HEK293 (cell line): ENCODE results near the gene USP7.
"Not testable (repeated sequence)": the region's sequence is repeated elsewhere in the genome, so short reads cannot be mapped to it uniquely, and the experiment has no call there.

Experiments
- CTCF ChIA-PET: fragments of 350-600 bp; formaldehyde crosslinking; extraction: SDS; loops from one replicate; lab custom pipeline; 2021; ENCODE audit warnings: antibody characterized with exemption; lab: Yijun Ruan, JAX
- POLR2A ChIA-PET: fragments of 300-600 bp; formaldehyde crosslinking; extraction: SDS; loops from one replicate; lab custom pipeline; 2020; ENCODE audit warnings: antibody characterized with exemption, inconsistent platforms; lab: Yijun Ruan, JAX
- H3K27ac ChIP-seq: fragments of 200-500 bp; sonication (Bioruptor generic); 2 replicates; pipeline ENCODE4 v1.5.1; 2014; ENCODE audit warnings: low read depth, low read length, control low read depth, inconsistent platforms; ENCODE audit errors: extremely low read depth
- H3K36me3 ChIP-seq, 2 experiments: fragments of 200-500 bp in 1 of 2; sonication (Bioruptor generic) in 1 of 2; 1 replicate in 1 of 2; 2 replicates in 1 of 2; pipeline ENCODE4 v1.5.1; 2014 to 2017; ENCODE audit warnings: inconsistent platforms in 2 of 2, low read length in 2 of 2; ENCODE audit not compliant: control insufficient read depth in 2 of 2, insufficient read depth in 1 of 2
- H3K4me1 ChIP-seq: fragments of 200-500 bp; sonication (Bioruptor generic); 2 replicates; pipeline ENCODE4 v1.5.1; 2014; ENCODE audit warnings: mild to moderate bottlenecking, low read length, inconsistent platforms; ENCODE audit not compliant: control insufficient read depth, insufficient read depth
- H3K4me3 ChIP-seq: 2 replicates; pipeline ENCODE4 v1.5.1; 2011; ENCODE audit warnings: low read depth, mild to moderate bottlenecking, control low read depth, low read length, moderate library complexity
- H3K9me3 ChIP-seq: fragments of 200-500 bp; sonication (Bioruptor generic); 2 replicates; pipeline ENCODE4 v1.5.1; 2014; ENCODE audit warnings: low read depth, low read length, inconsistent platforms; ENCODE audit not compliant: control insufficient read depth, insufficient read depth
- GLIS1 ChIP-seq: fragments of 450-650 bp; formaldehyde crosslinking; IDR thresholded peaks from 2 replicates; pipeline ENCODE4 v1.5.1; 2016; ENCODE audit warnings: missing biosample characterization, missing genetic modification characterization
- KLF16 ChIP-seq: fragments of 450-650 bp; formaldehyde crosslinking; IDR thresholded peaks from 2 replicates; pipeline ENCODE4 v1.5.1; 2017; ENCODE audit warnings: missing biosample characterization, missing genetic modification characterization
- OSR2 ChIP-seq: fragments of 450-650 bp; formaldehyde crosslinking; IDR thresholded peaks from 2 replicates; pipeline ENCODE4 v1.5.1; 2016; ENCODE audit warnings: missing biosample characterization, missing genetic modification characterization
- PRDM1 ChIP-seq: fragments of 450-650 bp; formaldehyde crosslinking; IDR thresholded peaks from 2 replicates; pipeline ENCODE4; 2016; ENCODE audit warnings: missing biosample characterization, missing genetic modification characterization
- ZBTB17 ChIP-seq: fragments of 450-650 bp; formaldehyde crosslinking; IDR thresholded peaks from 2 replicates; pipeline ENCODE4 v1.5.1; 2016; ENCODE audit warnings: missing biosample characterization, missing genetic modification characterization
- ZBTB21 ChIP-seq: fragments of 450-650 bp; formaldehyde crosslinking; IDR thresholded peaks from 2 replicates; pipeline ENCODE4 v1.5.1; 2017; ENCODE audit warnings: missing biosample characterization, missing genetic modification characterization
- ZNF114 ChIP-seq: fragments of 450-650 bp; formaldehyde crosslinking; IDR thresholded peaks from 2 replicates; pipeline ENCODE4 v1.5.0; 2017; ENCODE audit warnings: missing biosample characterization, missing genetic modification characterization
- ZNF16 ChIP-seq: fragments of 450-650 bp; formaldehyde crosslinking; IDR thresholded peaks from 2 replicates; pipeline ENCODE4 v1.5.1; 2016; ENCODE audit warnings: low read depth, missing biosample characterization, missing genetic modification characterization
- ZNF202 ChIP-seq: fragments of 450-650 bp; formaldehyde crosslinking; IDR thresholded peaks from 2 replicates; pipeline ENCODE4 v1.5.1; 2016; ENCODE audit warnings: missing biosample characterization, missing genetic modification characterization, borderline replicate concordance
- ZNF239 ChIP-seq: fragments of 450-650 bp; formaldehyde crosslinking; IDR thresholded peaks from 2 replicates; pipeline ENCODE4 v1.5.1; 2016; ENCODE audit warnings: missing biosample characterization, missing genetic modification characterization
- ZNF266 ChIP-seq: fragments of 450-650 bp; formaldehyde crosslinking; IDR thresholded peaks from 2 replicates; pipeline ENCODE4 v1.5.1; 2016; ENCODE audit warnings: missing biosample characterization, missing genetic modification characterization, low read depth
- ZNF354C ChIP-seq: fragments of 450-650 bp; formaldehyde crosslinking; IDR thresholded peaks from 2 replicates; pipeline ENCODE4 v1.5.1; 2016; ENCODE audit warnings: missing biosample characterization, missing genetic modification characterization, low read depth, borderline replicate concordance
- ZNF426 ChIP-seq: fragments of 450-650 bp; formaldehyde crosslinking; IDR thresholded peaks from 2 replicates; pipeline ENCODE4 v1.5.1; 2017; ENCODE audit warnings: missing biosample characterization, missing genetic modification characterization, mild to moderate bottlenecking, inconsistent platforms, moderate library complexity
- ZNF48 ChIP-seq: fragments of 450-650 bp; formaldehyde crosslinking; IDR thresholded peaks from 2 replicates; pipeline ENCODE4 v1.5.1; 2016; ENCODE audit warnings: missing biosample characterization, missing genetic modification characterization
- ZNF561 ChIP-seq: fragments of 450-650 bp; IDR thresholded peaks from 2 replicates; pipeline ENCODE4 v1.5.1; 2018; ENCODE audit warnings: missing biosample characterization, missing genetic modification characterization, borderline replicate concordance
- ZNF629 ChIP-seq: fragments of 450-650 bp; formaldehyde crosslinking; IDR thresholded peaks from 2 replicates; pipeline ENCODE4 v1.5.1; 2017; ENCODE audit warnings: missing biosample characterization, missing genetic modification characterization
- ZNF658 ChIP-seq: fragments of 450-650 bp; formaldehyde crosslinking; IDR thresholded peaks from 2 replicates; pipeline ENCODE4; 2016; ENCODE audit warnings: missing biosample characterization, missing genetic modification characterization
- ZNF76 ChIP-seq: fragments of 450-650 bp; formaldehyde crosslinking; IDR thresholded peaks from 2 replicates; pipeline ENCODE4; 2016; ENCODE audit warnings: low read depth, missing biosample characterization, missing genetic modification characterization, borderline replicate concordance
- ZNF768 ChIP-seq: fragments of 450-650 bp; formaldehyde crosslinking; IDR thresholded peaks from 2 replicates; pipeline ENCODE4 v1.5.1; 2018; ENCODE audit warnings: missing biosample characterization, mild to moderate bottlenecking, missing genetic modification characterization
- ZNF776 ChIP-seq: fragments of 450-650 bp; formaldehyde crosslinking; IDR thresholded peaks from 2 replicates; pipeline ENCODE4 v1.5.0; 2017; ENCODE audit warnings: missing biosample characterization, missing genetic modification characterization, borderline replicate concordance
- ZNF792 ChIP-seq: fragments of 450-650 bp; formaldehyde crosslinking; IDR thresholded peaks from 2 replicates; pipeline ENCODE4 v1.5.1; 2016; ENCODE audit warnings: missing biosample characterization, missing genetic modification characterization
- ZXDB ChIP-seq: fragments of 450-650 bp; formaldehyde crosslinking; IDR thresholded peaks from 2 replicates; pipeline ENCODE4 v1.5.1; 2016; ENCODE audit warnings: missing biosample characterization, missing genetic modification characterization
- TF ChIP-seq, protein P1 (sequence below): fragments of 450-650 bp; formaldehyde crosslinking; IDR thresholded peaks from 2 replicates; pipeline ENCODE4 v1.5.1; 2016; ENCODE audit warnings: missing biosample characterization, missing genetic modification characterization
- TF ChIP-seq, protein P2 (sequence below): fragments of 450-650 bp; formaldehyde crosslinking; IDR thresholded peaks from 2 replicates; pipeline ENCODE4 v1.5.1; 2017; ENCODE audit warnings: missing biosample characterization, missing genetic modification characterization
- TF ChIP-seq, protein P3 (sequence below): IDR thresholded peaks from 2 replicates; pipeline ENCODE4 v1.6.1; 2011; ENCODE audit warnings: mild to moderate bottlenecking, low read depth, low read length, borderline replicate concordance
- TF ChIP-seq, protein P4 (sequence below): fragments of 450-650 bp; formaldehyde crosslinking; IDR thresholded peaks from 2 replicates; pipeline ENCODE4 v1.5.1; 2016; ENCODE audit warnings: missing biosample characterization, missing genetic modification characterization, borderline replicate concordance

The USP7 gene

DNA sequence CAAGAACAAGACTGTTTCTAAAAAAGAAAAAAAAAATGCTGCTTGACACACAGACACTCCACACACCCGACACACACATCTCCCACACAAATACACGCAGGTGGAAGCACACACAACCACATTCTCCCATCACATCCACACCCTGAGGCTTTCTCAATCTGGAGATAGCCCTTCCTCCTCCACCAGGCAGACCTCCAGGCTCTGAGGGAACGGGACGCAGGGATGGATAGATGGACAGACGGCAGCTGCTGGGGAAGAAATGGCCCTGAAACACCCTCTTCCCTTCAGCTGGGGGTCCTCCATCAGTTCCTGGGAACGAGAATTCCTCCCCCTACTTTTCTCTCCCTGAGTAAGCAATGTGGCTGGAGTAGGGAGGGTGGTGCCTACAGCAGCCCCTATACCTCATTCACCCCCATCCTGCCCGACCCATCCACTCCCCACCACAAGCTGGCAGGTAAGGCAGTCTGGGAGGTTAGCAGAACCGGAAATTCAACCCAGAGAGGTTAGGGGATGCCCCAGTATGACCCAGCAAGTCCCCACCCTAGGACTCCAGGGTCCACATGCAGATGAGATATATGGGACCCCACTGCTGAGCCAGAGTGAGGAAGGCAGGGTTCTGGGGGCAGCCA, 85.7 kb downstream of the USP7 start:
- no peaks in the 10 kb centered on the region for H3K4me1 ChIP-seq
- H3K9me3 ChIP-seq: no peaks in the 10 kb centered on the region
- no peak overlapping the region for H3K4me3 ChIP-seq
- no peak for TF ChIP-seq ZNF792
- TF ChIP-seq ZNF239 (tag by site-specific recombination): no peak
- TF ChIP-seq, protein P1, sequence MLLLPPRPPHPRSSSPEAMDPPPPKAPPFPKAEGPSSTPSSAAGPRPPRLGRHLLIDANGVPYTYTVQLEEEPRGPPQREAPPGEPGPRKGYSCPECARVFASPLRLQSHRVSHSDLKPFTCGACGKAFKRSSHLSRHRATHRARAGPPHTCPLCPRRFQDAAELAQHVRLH (tag by site-specific recombination): no peak
- no peak for TF ChIP-seq PRDM1 (tag by site-specific recombination)
- TF ChIP-seq ZNF629 (tag by site-specific recombination): no peak
- TF ChIP-seq ZNF76: no peak
- TF ChIP-seq ZBTB17 (tag by site-specific recombination): no peak
- no peak for TF ChIP-seq ZNF48 (tag by site-specific recombination)
- no peak for TF ChIP-seq ZNF354C (tag by site-specific recombination)
- TF ChIP-seq ZNF768 (tag by site-specific recombination): no peak
- TF ChIP-seq ZNF202: no peak
- TF ChIP-seq ZNF266 (tag by site-specific recombination): no peak
- TF ChIP-seq KLF16: no peak
- TF ChIP-seq, protein P2, sequence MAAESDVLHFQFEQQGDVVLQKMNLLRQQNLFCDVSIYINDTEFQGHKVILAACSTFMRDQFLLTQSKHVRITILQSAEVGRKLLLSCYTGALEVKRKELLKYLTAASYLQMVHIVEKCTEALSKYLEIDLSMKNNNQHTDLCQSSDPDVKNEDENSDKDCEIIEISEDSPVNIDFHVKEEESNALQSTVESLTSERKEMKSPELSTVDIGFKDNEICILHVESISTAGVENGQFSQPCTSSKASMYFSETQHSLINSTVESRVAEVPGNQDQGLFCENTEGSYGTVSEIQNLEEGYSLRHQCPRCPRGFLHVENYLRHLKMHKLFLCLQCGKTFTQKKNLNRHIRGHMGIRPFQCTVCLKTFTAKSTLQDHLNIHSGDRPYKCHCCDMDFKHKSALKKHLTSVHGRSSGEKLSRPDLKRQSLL (tag by site-specific recombination): no peak
- TF ChIP-seq ZNF114 (tag by site-specific recombination): no peak
- TF ChIP-seq, protein P3, sequence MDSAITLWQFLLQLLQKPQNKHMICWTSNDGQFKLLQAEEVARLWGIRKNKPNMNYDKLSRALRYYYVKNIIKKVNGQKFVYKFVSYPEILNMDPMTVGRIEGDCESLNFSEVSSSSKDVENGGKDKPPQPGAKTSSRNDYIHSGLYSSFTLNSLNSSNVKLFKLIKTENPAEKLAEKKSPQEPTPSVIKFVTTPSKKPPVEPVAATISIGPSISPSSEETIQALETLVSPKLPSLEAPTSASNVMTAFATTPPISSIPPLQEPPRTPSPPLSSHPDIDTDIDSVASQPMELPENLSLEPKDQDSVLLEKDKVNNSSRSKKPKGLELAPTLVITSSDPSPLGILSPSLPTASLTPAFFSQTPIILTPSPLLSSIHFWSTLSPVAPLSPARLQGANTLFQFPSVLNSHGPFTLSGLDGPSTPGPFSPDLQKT: no peak
- TF ChIP-seq ZNF658: no peak
- no peak for TF ChIP-seq ZBTB21 (tag by site-specific recombination)
- TF ChIP-seq OSR2 (tag by site-specific recombination): no peak
- TF ChIP-seq, all 188 proteins: peak for 0
- no peaks in the 10 kb centered on the region for H3K36me3 ChIP-seq
- POLR2A ChIA-PET: interaction anchor here (1.4 kb wide), 1 partner anchor 9 kb away, joined by 11 read pairs; the partner anchor contains the start of gene CARHSP1
- CTCF ChIA-PET: interaction anchor here (0.7 to 3.2 kb wide), 5 partner anchors 15 to 366 kb away, joined by 3 to 28 read pairs (median 4); no protein-coding TSS in a partner anchor
- H3K27ac ChIP-seq: no peak overlapping the region

DNA sequence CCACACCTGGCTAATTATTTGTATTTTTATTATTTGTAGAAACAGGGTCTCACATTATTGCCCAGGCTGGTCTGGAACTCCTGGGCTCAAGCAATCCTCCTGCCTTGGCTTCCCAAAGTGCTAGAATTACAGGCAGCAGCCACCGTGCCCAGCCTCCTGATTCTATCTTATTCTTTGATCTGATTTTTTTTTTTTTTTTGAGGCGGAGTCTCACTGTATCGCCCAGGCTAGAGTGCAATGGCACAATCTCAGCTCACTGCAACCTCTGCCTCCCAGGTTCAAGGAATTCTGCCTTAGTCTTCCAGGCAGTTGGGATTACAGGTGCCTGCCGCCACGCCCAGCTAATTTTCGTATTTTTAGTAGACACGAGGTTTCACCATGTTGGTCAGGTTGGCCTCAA, 88.4 kb downstream of the USP7 start:
- H3K4me1 ChIP-seq, H3K9me3 ChIP-seq, H3K36me3 ChIP-seq, H3K27ac ChIP-seq, POLR2A ChIA-PET, H3K4me3 ChIP-seq: not testable (repeated sequence)
- CTCF ChIA-PET: interaction anchor here (0.6 to 1.8 kb wide), 2 partner anchors 21 to 133 kb away, joined by 3 to 5 read pairs; no protein-coding TSS in a partner anchor

DNA sequence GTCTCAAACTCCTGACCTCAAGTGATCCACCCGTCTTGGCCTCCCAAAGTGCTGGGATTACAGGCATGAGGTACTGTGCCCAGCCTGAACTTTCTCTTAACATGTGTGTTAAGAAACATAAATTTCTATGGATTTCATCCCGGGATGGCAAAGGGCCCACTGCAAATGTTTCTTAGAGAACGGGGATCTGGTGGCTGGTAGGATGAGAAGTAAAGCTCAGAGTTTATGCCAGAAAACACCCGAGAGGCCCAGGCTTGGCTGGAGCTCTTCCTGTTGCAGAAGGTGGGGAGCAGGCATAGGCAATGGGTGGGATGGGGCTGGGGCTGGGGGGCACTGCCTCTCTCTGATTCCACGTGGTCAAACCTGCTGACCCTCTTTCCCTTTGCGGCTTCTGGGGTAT, 89.3 kb downstream of the USP7 start:
- POLR2A ChIA-PET: no interaction called here
- CTCF ChIA-PET: interaction anchor here (1.3 kb wide), 1 partner anchor 13 kb away, joined by 6 read pairs; no protein-coding TSS in a partner anchor
- Histone ChIP-seq H3K36me3 (no peaks in the 10 kb centered on the region), H3K9me3 (no peaks in the 10 kb centered on the region), H3K4me3 (no peak overlapping the region), H3K4me1 (peaks cover 2% of the 10 kb centered on the region; the same call in 1 of the 2 replicates), H3K27ac (no peak overlapping the region)
- no peak for TF ChIP-seq ZNF16 (tag by site-specific recombination)
- TF ChIP-seq, protein P4, sequence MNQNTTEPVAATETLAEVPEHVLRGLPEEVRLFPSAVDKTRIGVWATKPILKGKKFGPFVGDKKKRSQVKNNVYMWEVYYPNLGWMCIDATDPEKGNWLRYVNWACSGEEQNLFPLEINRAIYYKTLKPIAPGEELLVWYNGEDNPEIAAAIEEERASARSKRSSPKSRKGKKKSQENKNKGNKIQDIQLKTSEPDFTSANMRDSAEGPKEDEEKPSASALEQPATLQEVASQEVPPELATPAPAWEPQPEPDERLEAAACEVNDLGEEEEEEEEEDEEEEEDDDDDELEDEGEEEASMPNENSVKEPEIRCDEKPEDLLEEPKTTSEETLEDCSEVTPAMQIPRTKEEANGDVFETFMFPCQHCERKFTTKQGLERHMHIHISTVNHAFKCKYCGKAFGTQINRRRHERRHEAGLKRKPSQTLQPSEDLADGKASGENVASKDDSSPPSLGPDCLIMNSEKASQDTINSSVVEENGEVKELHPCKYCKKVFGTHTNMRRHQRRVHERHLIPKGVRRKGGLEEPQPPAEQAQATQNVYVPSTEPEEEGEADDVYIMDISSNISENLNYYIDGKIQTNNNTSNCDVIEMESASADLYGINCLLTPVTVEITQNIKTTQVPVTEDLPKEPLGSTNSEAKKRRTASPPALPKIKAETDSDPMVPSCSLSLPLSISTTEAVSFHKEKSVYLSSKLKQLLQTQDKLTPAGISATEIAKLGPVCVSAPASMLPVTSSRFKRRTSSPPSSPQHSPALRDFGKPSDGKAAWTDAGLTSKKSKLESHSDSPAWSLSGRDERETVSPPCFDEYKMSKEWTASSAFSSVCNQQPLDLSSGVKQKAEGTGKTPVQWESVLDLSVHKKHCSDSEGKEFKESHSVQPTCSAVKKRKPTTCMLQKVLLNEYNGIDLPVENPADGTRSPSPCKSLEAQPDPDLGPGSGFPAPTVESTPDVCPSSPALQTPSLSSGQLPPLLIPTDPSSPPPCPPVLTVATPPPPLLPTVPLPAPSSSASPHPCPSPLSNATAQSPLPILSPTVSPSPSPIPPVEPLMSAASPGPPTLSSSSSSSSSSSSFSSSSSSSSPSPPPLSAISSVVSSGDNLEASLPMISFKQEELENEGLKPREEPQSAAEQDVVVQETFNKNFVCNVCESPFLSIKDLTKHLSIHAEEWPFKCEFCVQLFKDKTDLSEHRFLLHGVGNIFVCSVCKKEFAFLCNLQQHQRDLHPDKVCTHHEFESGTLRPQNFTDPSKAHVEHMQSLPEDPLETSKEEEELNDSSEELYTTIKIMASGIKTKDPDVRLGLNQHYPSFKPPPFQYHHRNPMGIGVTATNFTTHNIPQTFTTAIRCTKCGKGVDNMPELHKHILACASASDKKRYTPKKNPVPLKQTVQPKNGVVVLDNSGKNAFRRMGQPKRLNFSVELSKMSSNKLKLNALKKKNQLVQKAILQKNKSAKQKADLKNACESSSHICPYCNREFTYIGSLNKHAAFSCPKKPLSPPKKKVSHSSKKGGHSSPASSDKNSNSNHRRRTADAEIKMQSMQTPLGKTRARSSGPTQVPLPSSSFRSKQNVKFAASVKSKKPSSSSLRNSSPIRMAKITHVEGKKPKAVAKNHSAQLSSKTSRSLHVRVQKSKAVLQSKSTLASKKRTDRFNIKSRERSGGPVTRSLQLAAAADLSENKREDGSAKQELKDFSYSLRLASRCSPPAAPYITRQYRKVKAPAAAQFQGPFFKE: no peak
- TF ChIP-seq ZXDB (tag by site-specific recombination): no peak
- no peak for TF ChIP-seq GLIS1 (tag by site-specific recombination)
- no peak for TF ChIP-seq ZNF426
- TF ChIP-seq ZNF561 (tag by site-specific recombination): no peak
- TF ChIP-seq ZNF776 (tag by site-specific recombination): no peak
